Activated CD8-positive, alpha-beta memory T cell treated with anti-CD3 and anti-CD28 coated beads, Interleukin-2, amount 50 U/mL, for 24 hours (primary cell): ENCODE data around the gene PIGU.
A peak's percentile ranks its signal among the peaks of the same experiment; 100 is the strongest.
"Not testable (repeated sequence)": the region's sequence is repeated elsewhere in the genome, so short reads cannot be mapped to it uniquely, and the experiment has no call there.

Experiments
- DNase-seq: peaks from one replicate; pipeline ENCODE4 v3.0.0-alpha.2; 2020; ENCODE audit errors: extremely low read depth

Gene PIGU

GRCh38 chr20:34706912-34707784 lies 30.3 kb upstream of the PIGU start:
- DNase-seq: no peak

- DNase-seq: no peak
Observed at GRCh38 chr20:34706302-34706875, 29.5 kb upstream of the PIGU start.

GRCh38 chr20:34705397-34706301 lies 28.8 kb upstream of the PIGU start:
- DNase-seq: no peak

- no peak for DNase-seq
Observed at GRCh38 chr20:34705008-34705396, 28.1 kb upstream of the PIGU start.

GRCh38 chr20:34704177-34705007 lies 27.5 kb upstream of the PIGU start, which contains the start of gene TP53INP2:
TP53INP2 (plus strand) TSS chr20:34704344; CDS start chr20:34708740, 4,396 bp downstream.
- DNase-seq: peak; percentile 59

- no peak for DNase-seq
Observed at GRCh38 chr20:34703424-34704176, 26.7 kb upstream of the PIGU start.

GRCh38 chr20:34703061-34703423 lies 26.1 kb upstream of the PIGU start:
- DNase-seq: no peak

- no peak for DNase-seq
Observed at GRCh38 chr20:34701405-34702085, 24.7 kb upstream of the PIGU start.

- DNase-seq: no peak
Observed at GRCh38 chr20:34693414-34693813, 16.5 kb upstream of the PIGU start.

- DNase-seq: no peak
Observed at GRCh38 chr20:34691838-34692237, 14.9 kb upstream of the PIGU start.

GRCh38 chr20:34689486-34689885 lies 12.6 kb upstream of the PIGU start:
- no peak for DNase-seq

GRCh38 chr20:34683667-34684066 lies 6.8 kb upstream of the PIGU start:
- DNase-seq: no peak

- DNase-seq: no peak
Observed at GRCh38 chr20:34680586-34681175, 3.8 kb upstream of the PIGU start.

- no peak for DNase-seq
Observed at GRCh38 chr20:34675993-34676641, 775 bp downstream of the PIGU start.

- no peak for DNase-seq
Observed at GRCh38 chr20:34675561-34675960, 1.3 kb downstream of the PIGU start.

GRCh38 chr20:34673412-34673811 lies 3.5 kb downstream of the PIGU start:
- no peak for DNase-seq

- no peak for DNase-seq
Observed at GRCh38 chr20:34669094-34669493, 7.8 kb downstream of the PIGU start.

GRCh38 chr20:34664751-34665150 lies 12.1 kb downstream of the PIGU start:
- not testable (repeated sequence) for DNase-seq
